ENCODE data around the gene CARMIL3.

CARMIL3 gene

DNA sequence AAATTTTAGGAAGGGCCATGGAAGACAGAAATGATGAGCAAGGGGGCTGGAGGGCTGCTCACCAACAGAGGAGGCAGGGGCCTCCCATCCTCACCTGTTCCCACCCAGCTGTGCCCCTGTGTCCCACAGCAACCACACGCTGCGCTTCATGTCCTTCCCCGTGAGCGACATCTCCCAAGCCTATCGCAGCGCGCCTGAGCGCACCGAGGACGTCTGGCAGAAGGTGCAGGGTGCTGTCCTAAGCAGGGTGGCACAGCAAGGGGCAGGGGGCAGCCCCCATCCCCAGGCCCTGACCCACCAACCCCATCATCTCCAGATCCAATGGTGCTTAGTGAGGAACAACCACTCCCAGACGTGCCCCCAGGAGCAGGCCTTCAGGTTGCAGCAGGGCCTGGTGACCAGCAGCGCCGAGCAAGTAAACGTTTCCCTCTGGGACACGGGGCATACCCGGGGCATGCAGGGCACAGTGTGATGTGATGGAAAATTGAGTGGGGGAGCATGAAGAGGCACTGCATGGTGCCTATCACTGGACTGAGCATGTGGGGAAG, 8.1 kb downstream of the CARMIL3 start:
- Histone ChIP-seq H3K36me3 (ENCODE audit: control insufficient read depth, insufficient read depth, low read length) (no peaks in the 10 kb centered on the region), H3K9me3 (ENCODE audit: control insufficient read depth, low read length) (no peaks in the 10 kb centered on the region), H3K9ac (ENCODE audit: low read length) (no peak overlapping the region), H3K27me3 (ENCODE audit: control insufficient read depth, insufficient read depth, low read length) (no peaks in the 10 kb centered on the region), H3K4me1 (ENCODE audit: control insufficient read depth, insufficient read depth, low read length) (no peaks in the 10 kb centered on the region), H3K4me3 (ENCODE audit: low read length) (no peak overlapping the region)

GRCh38 chr14:24060443-24060842, 8.6 kb downstream of the CARMIL3 start:
- Histone ChIP-seq H3K9me3 (ENCODE audit: control insufficient read depth, low read length) (no peaks in the 10 kb centered on the region), H3K27me3 (ENCODE audit: control insufficient read depth, insufficient read depth, low read length) (no peaks in the 10 kb centered on the region), H3K4me1 (ENCODE audit: control insufficient read depth, insufficient read depth, low read length) (no peaks in the 10 kb centered on the region), H3K36me3 (ENCODE audit: control insufficient read depth, insufficient read depth, low read length) (no peaks in the 10 kb centered on the region), H3K4me3 (ENCODE audit: low read length) (no peak overlapping the region), H3K9ac (ENCODE audit: low read length) (no peak overlapping the region)

DNA sequence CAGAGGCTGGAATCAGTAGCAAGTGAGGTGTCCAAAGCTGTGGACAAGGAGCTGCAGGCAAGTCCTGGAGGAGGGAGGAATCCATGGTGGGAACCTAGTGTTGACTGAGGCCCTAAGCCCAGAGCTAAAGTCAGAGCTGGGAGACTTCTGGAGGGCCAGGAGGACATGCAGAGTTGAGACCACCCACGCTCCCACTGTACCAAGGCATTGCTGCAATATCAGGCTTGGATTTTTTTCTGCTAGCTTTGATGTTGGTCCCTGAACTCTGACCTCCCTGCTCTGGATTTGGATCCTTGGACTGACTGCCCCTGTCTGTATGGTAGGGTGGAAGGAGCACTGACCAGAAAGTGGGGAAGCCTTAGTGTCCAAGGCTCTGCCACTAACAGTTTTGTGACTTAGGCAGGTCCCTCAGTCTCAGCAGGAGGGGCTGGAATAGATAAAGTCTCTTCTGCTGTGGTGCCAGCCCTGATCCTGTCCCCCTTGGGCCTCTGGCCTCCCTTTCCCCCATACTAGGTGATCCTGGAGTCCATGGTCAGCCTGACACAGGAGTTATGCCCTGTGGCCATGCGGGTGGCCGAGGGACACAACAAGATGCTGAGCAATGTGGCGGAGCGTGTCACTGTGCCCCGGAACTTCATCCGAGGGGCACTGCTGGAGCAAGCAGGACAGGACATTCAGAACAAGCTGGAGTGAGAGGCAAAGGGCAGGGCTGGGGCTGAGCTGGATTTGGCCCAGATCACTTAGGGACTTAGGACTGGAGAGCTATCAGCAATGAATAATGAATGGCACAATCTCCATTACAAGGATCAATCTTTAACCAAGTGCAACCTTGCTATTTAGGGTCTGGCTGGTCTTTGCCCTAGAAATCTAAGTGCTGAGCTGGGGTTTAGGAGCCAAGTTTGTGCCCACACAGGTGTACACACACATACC, 9.4 kb downstream of the CARMIL3 start:
- Histone ChIP-seq H3K4me3 (ENCODE audit: low read length) (no peak overlapping the region), H3K27me3 (ENCODE audit: control insufficient read depth, insufficient read depth, low read length) (no peaks in the 10 kb centered on the region), H3K36me3 (ENCODE audit: control insufficient read depth, insufficient read depth, low read length) (no peaks in the 10 kb centered on the region), H3K9ac (ENCODE audit: low read length) (no peak overlapping the region), H3K4me1 (ENCODE audit: control insufficient read depth, insufficient read depth, low read length) (no peaks in the 10 kb centered on the region), H3K9me3 (ENCODE audit: control insufficient read depth, low read length) (no peaks in the 10 kb centered on the region)

- H3K4me3 ChIP-seq (ENCODE audit: low read length), result no peak overlapping the region
- no peaks in the 10 kb centered on the region for H3K9me3 ChIP-seq (ENCODE audit: control insufficient read depth, low read length)
- H3K4me1 ChIP-seq (ENCODE audit: control insufficient read depth, insufficient read depth, low read length), result no peaks in the 10 kb centered on the region
- H3K9ac ChIP-seq (ENCODE audit: low read length), result no peak overlapping the region
- H3K27me3 ChIP-seq (ENCODE audit: control insufficient read depth, insufficient read depth, low read length), result no peaks in the 10 kb centered on the region
- no peaks in the 10 kb centered on the region for H3K36me3 ChIP-seq (ENCODE audit: control insufficient read depth, insufficient read depth, low read length)
Measured at GRCh38 chr14:24062216-24062980, 10.6 kb downstream of the CARMIL3 start.

- H3K4me1 ChIP-seq (ENCODE audit: control insufficient read depth, insufficient read depth, low read length), result no peaks in the 10 kb centered on the region
- no peaks in the 10 kb centered on the region for H3K36me3 ChIP-seq (ENCODE audit: control insufficient read depth, insufficient read depth, low read length)
- H3K27me3 ChIP-seq (ENCODE audit: control insufficient read depth, insufficient read depth, low read length), result no peaks in the 10 kb centered on the region
- H3K4me3 ChIP-seq (ENCODE audit: low read length), result no peak overlapping the region
- H3K9ac ChIP-seq (ENCODE audit: low read length), result no peak overlapping the region
- no peaks in the 10 kb centered on the region for H3K9me3 ChIP-seq (ENCODE audit: control insufficient read depth, low read length)
Measured at GRCh38 chr14:24063263-24063836, 11.5 kb downstream of the CARMIL3 start.

- Histone ChIP-seq H3K27me3 (ENCODE audit: control insufficient read depth, insufficient read depth, low read length) (no peaks in the 10 kb centered on the region), H3K36me3 (ENCODE audit: control insufficient read depth, insufficient read depth, low read length) (no peaks in the 10 kb centered on the region), H3K4me3 (ENCODE audit: low read length) (no peak overlapping the region), H3K4me1 (ENCODE audit: control insufficient read depth, insufficient read depth, low read length) (no peaks in the 10 kb centered on the region), H3K9ac (ENCODE audit: low read length) (no peak overlapping the region), H3K9me3 (ENCODE audit: control insufficient read depth, low read length) (no peaks in the 10 kb centered on the region)
Measured at GRCh38 chr14:24064091-24064795, 12.4 kb downstream of the CARMIL3 start.

DNA sequence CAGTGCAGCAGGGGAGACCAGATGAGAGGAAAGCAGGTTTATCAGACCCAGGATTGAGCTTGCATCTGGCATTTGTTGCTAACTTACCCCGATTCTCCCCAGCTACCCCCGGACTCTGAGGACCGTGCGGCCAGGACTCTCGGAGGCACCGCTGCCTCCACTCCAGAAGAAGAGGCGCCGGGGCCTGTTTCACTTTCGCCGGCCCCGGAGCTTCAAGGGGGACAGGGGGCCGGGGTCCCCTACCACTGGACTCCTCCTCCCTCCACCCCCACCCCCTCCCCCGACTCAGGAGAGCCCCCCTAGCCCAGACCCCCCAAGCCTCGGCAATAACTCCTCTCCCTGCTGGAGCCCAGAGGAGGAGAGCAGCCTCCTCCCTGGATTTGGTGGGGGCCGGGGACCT, 13.0 kb downstream of the CARMIL3 start:
- no peaks in the 10 kb centered on the region for H3K9me3 ChIP-seq (ENCODE audit: control insufficient read depth, low read length)
- no peak overlapping the region for H3K4me3 ChIP-seq (ENCODE audit: low read length)
- no peaks in the 10 kb centered on the region for H3K4me1 ChIP-seq (ENCODE audit: control insufficient read depth, insufficient read depth, low read length)
- H3K9ac ChIP-seq (ENCODE audit: low read length), result no peak overlapping the region
- no peaks in the 10 kb centered on the region for H3K27me3 ChIP-seq (ENCODE audit: control insufficient read depth, insufficient read depth, low read length)
- H3K36me3 ChIP-seq (ENCODE audit: control insufficient read depth, insufficient read depth, low read length), result no peaks in the 10 kb centered on the region

DNA sequence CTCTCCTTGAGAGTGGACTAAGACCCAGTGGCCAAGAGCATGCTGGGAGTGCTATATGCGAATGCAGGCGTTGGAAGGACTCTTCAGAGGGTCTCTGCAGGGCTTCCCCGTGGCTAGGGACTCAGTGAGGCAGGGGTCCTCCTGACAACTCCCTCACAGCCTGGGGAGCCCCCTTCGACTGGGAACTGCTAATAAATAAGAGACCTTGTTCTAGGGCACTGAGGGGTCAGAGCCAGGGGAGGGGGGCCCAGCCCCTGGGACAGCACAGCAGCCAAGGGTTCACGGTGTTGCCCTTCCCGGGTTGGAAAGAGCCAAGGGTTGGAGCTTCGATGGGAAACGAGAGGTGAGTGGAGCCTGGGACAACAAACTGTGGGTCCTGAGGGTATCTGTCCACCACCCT, 13.6 kb downstream of the CARMIL3 start:
- no peaks in the 10 kb centered on the region for H3K4me1 ChIP-seq (ENCODE audit: control insufficient read depth, insufficient read depth, low read length)
- no peaks in the 10 kb centered on the region for H3K27me3 ChIP-seq (ENCODE audit: control insufficient read depth, insufficient read depth, low read length)
- H3K4me3 ChIP-seq (ENCODE audit: low read length), result no peak overlapping the region
- no peaks in the 10 kb centered on the region for H3K36me3 ChIP-seq (ENCODE audit: control insufficient read depth, insufficient read depth, low read length)
- H3K9me3 ChIP-seq (ENCODE audit: control insufficient read depth, low read length), result no peaks in the 10 kb centered on the region
- no peak overlapping the region for H3K9ac ChIP-seq (ENCODE audit: low read length)

DNA sequence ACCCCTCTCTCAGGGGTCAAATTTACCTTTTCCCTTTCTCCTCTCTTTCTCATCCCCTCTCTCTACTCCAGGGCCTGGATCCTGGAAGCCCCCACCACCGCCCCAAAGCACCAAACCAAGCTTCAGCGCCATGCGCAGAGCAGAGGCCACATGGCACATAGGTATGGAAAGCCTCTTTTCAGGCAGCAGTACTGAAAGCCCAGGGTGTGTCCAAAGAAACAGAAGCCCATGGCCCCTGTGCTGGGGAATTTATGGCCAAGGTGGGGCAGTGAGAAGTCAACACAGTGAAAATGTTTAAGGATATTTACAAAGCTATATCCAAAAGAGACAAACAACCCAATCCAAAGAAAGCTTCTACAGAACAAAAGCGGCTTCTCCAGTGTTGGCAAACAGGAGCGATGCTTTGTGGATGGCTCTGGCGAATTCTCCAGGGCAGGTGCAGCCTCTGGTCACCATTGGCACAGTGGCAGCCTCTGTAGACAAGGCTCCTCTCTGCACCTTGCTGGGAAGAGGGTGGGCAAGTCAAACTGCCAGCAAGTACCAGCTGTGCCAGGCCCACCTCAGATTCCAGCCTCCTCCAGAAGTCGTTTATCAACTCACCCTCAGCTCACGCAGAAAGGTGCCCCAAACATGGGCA, 14.8 kb downstream of the CARMIL3 start:
- no peaks in the 10 kb centered on the region for H3K9me3 ChIP-seq (ENCODE audit: control insufficient read depth, low read length)
- peaks cover 1% of the 10 kb centered on the region for H3K4me1 ChIP-seq (ENCODE audit: control insufficient read depth, insufficient read depth, low read length)
- no peaks in the 10 kb centered on the region for H3K36me3 ChIP-seq (ENCODE audit: control insufficient read depth, insufficient read depth, low read length)
- no peak overlapping the region for H3K4me3 ChIP-seq (ENCODE audit: low read length)
- no peak overlapping the region for H3K9ac ChIP-seq (ENCODE audit: low read length)
- peaks cover 1% of the 10 kb centered on the region for H3K27me3 ChIP-seq (ENCODE audit: control insufficient read depth, insufficient read depth, low read length)

GRCh38 chr14:24067133-24068082, 15.6 kb downstream of the CARMIL3 start:
- Histone ChIP-seq H3K36me3 (ENCODE audit: control insufficient read depth, insufficient read depth, low read length) (no peaks in the 10 kb centered on the region), H3K9me3 (ENCODE audit: control insufficient read depth, low read length) (no peaks in the 10 kb centered on the region), H3K4me3 (ENCODE audit: low read length) (no peak overlapping the region), H3K4me1 (ENCODE audit: control insufficient read depth, insufficient read depth, low read length) (peaks cover 8% of the 10 kb centered on the region), H3K9ac (ENCODE audit: low read length) (no peak overlapping the region), H3K27me3 (ENCODE audit: control insufficient read depth, insufficient read depth, low read length) (peaks cover 9% of the 10 kb centered on the region)

All from mucosa of stomach (tissue), 1 donor.